CD4-positive, alpha-beta T cell treated with Interleukin-15 for 1 hour (primary cell): ENCODE results near the gene SERPINA9.
"Not testable (repeated sequence)": the region's sequence is repeated elsewhere in the genome, so short reads cannot be mapped to it uniquely, and the experiment has no call there.

ENCODE experiments used
- DNase-seq: peaks from one replicate; pipeline ENCODE4 v3.0.0-alpha.2; 2020

Gene SERPINA9

DNA sequence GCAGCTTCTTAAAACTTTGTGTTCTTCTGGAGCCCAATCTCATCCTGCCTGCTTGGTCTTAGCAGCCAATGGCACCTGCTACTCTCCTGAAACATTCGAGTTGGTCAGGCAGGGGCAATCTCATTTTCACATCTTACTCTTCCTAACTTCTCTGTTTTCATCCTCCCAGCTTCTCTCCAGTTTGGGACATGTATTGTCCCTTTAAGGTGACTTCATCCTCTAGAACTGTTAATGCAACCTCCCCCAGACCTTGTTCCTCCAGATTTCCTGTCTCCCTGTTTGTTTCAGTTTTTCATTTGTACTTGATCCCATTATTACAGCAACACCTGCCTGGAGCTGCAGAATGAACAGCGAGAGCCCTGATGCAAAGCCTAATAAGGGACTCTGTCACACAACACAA is 54.7 kb downstream of the SERPINA9 start:
- no peak for DNase-seq

DNA sequence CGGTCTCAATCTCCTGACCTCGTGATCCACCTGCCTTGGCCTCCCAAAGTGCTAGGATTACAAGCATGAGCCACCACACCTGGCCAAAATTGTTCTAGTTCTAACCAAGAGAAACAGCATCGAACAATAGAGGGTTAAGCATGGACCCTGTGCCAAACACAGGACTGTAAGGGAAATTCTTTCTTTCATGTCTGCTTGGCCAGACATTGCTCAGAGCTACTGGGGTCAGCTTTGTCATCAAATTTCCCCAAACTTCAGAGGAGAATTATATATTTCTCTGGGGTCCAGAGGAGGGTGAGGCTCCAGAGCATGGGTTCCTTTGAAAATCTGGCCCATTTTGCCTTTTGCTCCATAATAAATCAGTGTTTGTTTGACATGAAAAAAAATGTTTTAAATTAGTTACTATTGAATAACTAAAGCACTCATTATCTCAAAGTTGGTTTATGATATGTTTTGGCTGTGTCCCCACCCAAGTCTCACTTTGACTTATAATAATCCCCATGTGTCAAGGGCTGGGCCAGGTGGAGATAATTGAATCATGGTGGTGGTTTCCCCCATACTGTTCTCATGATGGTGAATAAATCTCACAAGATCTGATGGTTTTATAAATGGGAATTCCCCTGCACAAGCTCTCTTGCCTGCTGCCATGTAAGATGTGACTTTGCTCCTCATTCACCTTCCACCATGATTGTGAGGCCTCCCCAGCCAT is 58.3 kb downstream of the SERPINA9 start:
- not testable (repeated sequence) for DNase-seq
